ENCODE measurements around the gene MMP20. TPM values are rescaled to one million over a fixed set of nuclear protein-coding genes. Genes with fewer than 3 reads are reported as not detected.

The MMP20 gene
- total and polyA plus RNA-seq, 2 experiments from 2014 or later: not detected

DNA sequence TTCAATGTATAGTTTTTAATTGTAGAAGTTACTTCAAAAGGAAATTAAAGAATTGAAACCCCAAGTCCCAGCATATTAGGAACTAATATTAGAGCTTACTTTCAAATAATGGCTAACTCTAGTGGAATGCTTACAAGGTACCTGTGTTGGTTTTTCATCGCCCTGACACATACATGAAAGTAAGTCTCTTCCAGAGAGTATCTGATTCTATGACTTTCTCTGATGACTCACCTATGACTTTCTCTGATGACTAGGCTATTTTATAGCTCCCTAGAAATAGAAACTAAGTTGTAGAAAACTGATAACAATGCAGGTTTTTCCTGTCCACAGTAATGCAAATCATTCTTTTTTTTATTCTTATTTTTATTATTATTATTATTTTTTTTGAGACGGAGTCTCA, 61.0 kb downstream of the MMP20 start (continued):
- TF ChIP-seq ZNF462 (CRISPR knock-in tag; IDR thresholded peaks at IDR 0.05): no peak
- no peak for TF ChIP-seq ZNF114 (CRISPR knock-in tag; IDR thresholded peaks at IDR 0.05)
- TF ChIP-seq NANOG (IDR thresholded peaks at IDR 0.05; ENCODE audit: borderline replicate concordance): no peak
- TF ChIP-seq, protein P1, sequence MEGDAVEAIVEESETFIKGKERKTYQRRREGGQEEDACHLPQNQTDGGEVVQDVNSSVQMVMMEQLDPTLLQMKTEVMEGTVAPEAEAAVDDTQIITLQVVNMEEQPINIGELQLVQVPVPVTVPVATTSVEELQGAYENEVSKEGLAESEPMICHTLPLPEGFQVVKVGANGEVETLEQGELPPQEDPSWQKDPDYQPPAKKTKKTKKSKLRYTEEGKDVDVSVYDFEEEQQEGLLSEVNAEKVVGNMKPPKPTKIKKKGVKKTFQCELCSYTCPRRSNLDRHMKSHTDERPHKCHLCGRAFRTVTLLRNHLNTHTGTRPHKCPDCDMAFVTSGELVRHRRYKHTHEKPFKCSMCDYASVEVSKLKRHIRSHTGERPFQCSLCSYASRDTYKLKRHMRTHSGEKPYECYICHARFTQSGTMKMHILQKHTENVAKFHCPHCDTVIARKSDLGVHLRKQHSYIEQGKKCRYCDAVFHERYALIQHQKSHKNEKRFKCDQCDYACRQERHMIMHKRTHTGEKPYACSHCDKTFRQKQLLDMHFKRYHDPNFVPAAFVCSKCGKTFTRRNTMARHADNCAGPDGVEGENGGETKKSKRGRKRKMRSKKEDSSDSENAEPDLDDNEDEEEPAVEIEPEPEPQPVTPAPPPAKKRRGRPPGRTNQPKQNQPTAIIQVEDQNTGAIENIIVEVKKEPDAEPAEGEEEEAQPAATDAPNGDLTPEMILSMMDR (conservative IDR thresholded peaks at IDR 0.05; ENCODE audit: low read depth in 2 of 2): no peak
- TF ChIP-seq STAT1 (IDR thresholded peaks at IDR 0.05; ENCODE audit: unreplicated experiment): no peak

DNA sequence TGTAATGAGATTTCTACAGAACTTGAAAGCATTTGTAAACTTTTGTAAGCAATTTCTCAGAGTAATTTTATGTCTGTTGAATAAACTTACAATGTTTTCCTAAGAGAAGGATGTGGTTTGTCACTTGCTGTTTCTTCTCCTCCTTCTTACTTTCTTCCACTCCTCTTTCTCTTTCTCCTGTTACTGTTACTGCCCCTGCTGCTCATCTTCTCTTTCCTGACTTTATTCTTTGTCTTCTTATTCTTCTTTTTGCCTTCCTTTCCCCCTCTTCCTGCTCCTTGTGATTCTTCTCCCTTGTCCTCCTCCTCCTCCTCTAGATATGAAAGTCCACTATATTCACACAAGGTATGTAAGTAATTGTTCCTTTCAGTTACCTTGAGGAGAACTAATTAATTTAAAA, 63.5 kb downstream of the MMP20 start:
- H3K36me3 Mint-ChIP-seq (ENCODE audit: low read depth): peaks cover 19% of the 10 kb centered on the region
- H3K79me2 ChIP-seq (replicated peaks; ENCODE audit: insufficient read depth): no peaks in the 10 kb centered on the region
- no peak for TF ChIP-seq ZNF114 (CRISPR knock-in tag; IDR thresholded peaks at IDR 0.05)
- TF ChIP-seq STAT1 (IDR thresholded peaks at IDR 0.05; ENCODE audit: unreplicated experiment): no peak
- TF ChIP-seq, protein P1 (conservative IDR thresholded peaks at IDR 0.05; ENCODE audit: low read depth in 2 of 2): no peak
- TF ChIP-seq ZNF331 (CRISPR knock-in tag; IDR thresholded peaks at IDR 0.05; ENCODE audit: low read depth): no peak
- TF ChIP-seq, protein P2, sequence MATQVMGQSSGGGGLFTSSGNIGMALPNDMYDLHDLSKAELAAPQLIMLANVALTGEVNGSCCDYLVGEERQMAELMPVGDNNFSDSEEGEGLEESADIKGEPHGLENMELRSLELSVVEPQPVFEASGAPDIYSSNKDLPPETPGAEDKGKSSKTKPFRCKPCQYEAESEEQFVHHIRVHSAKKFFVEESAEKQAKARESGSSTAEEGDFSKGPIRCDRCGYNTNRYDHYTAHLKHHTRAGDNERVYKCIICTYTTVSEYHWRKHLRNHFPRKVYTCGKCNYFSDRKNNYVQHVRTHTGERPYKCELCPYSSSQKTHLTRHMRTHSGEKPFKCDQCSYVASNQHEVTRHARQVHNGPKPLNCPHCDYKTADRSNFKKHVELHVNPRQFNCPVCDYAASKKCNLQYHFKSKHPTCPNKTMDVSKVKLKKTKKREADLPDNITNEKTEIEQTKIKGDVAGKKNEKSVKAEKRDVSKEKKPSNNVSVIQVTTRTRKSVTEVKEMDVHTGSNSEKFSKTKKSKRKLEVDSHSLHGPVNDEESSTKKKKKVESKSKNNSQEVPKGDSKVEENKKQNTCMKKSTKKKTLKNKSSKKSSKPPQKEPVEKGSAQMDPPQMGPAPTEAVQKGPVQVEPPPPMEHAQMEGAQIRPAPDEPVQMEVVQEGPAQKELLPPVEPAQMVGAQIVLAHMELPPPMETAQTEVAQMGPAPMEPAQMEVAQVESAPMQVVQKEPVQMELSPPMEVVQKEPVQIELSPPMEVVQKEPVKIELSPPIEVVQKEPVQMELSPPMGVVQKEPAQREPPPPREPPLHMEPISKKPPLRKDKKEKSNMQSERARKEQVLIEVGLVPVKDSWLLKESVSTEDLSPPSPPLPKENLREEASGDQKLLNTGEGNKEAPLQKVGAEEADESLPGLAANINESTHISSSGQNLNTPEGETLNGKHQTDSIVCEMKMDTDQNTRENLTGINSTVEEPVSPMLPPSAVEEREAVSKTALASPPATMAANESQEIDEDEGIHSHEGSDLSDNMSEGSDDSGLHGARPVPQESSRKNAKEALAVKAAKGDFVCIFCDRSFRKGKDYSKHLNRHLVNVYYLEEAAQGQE (IDR thresholded peaks at IDR 0.05; ENCODE audit: unreplicated experiment): no peak
- no peak for TF ChIP-seq EZH2 (IDR thresholded peaks at IDR 0.05; ENCODE audit: low read depth, unreplicated experiment)
- no peak for TF ChIP-seq ETS1 (IDR thresholded peaks at IDR 0.05)
- no peak for TF ChIP-seq JUNB (IDR thresholded peaks at IDR 0.05; ENCODE audit: unreplicated experiment)

More for the DNA sequence above, 63.5 kb downstream of the MMP20 start:
- Histone ChIP-seq H3K36me3 (ENCODE audit: insufficient read depth) (no peaks in the 10 kb centered on the region), H3K4me2 (no peak overlapping the region), H3K27ac (ENCODE audit: low read depth) (no peak overlapping the region), H3K4me1 (ENCODE audit: insufficient read depth) (peaks cover 13% of the 10 kb centered on the region), H3F3A (replicated peaks; ENCODE audit: low read depth) (no peaks in the 10 kb centered on the region), H4K20me1 (replicated peaks; ENCODE audit: insufficient read depth) (no peaks in the 10 kb centered on the region), H2AFZ (peak overlapping the region; percentile 58; the same call in 1 of the 2 replicates), H3K9me2 (ENCODE audit: insufficient read depth) (no peaks in the 10 kb centered on the region), H3K4me3 (no peak overlapping the region), H3K27me3 (ENCODE audit: insufficient read depth) (no peaks in the 10 kb centered on the region)
- no peak overlapping the region for H3K4me3 Mint-ChIP-seq
- ATAC-seq (no peak), DNase-seq (ENCODE audit: low spot score) (no peak)
- H3K27me3 Mint-ChIP-seq (ENCODE audit: insufficient read depth, low read depth, poor library complexity): peaks cover 5% of the 10 kb centered on the region
- H3K4me1 Mint-ChIP-seq: peaks cover 24% of the 10 kb centered on the region
- H3K27ac Mint-ChIP-seq: no peak overlapping the region
- H3K9me3 Mint-ChIP-seq: peaks cover 19% of the 10 kb centered on the region; the same call in 2 of the 3 replicates
